Measurements from ENCODE around the gene BANK1.

The BANK1 gene

GRCh38 chr4:101782546-101782945 is 8.0 kb upstream of the BANK1 start:
- DNase-seq (ENCODE audit: low read depth, low spot score): no peak
- Histone ChIP-seq H3K27me3 (ENCODE audit: control insufficient read depth, insufficient read depth, low read length) (no peaks in the 10 kb centered on the region), H3K4me3 (ENCODE audit: low read length) (no peak overlapping the region), H3K27ac (ENCODE audit: low read length) (no peak overlapping the region), H3K4me1 (ENCODE audit: control insufficient read depth, insufficient read depth, low read length) (peaks cover 2% of the 10 kb centered on the region; the same call in 1 of the 2 replicates), H3K36me3 (ENCODE audit: control insufficient read depth, insufficient read depth, low read length) (no peaks in the 10 kb centered on the region), H3K9me3 (ENCODE audit: control insufficient read depth, insufficient read depth, low read length) (no peaks in the 10 kb centered on the region)
- no CpG with 5 or more reads among the region's 2 CpGs for WGBS (ENCODE audit: insufficient coverage, insufficient read length)

DNA sequence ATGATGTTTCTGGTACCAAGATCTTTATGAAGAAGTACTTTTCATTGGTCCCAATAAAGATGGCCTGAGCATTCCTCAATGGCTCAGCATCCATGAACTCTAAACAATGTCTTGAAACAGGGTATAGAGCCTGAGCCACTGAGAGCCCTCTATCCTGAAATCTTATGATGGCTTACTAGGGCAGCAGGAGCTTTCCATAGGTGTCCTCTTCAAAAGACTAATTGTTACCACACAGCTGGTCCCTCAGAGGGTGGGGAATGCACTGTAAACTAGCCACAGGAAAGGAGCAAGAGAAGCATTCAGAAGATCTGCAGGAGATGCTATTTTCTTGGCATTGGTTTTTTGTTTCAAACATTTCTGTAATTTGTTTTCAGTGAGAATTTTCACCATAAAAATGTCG is 5.6 kb upstream of the BANK1 start:
- H3K9me3 ChIP-seq (ENCODE audit: control insufficient read depth, insufficient read depth, low read length): no peaks in the 10 kb centered on the region
- no peaks in the 10 kb centered on the region for H3K27me3 ChIP-seq (ENCODE audit: control insufficient read depth, insufficient read depth, low read length)
- no peak overlapping the region for H3K4me3 ChIP-seq (ENCODE audit: low read length)
- H3K4me1 ChIP-seq (ENCODE audit: control insufficient read depth, insufficient read depth, low read length): peaks cover 2% of the 10 kb centered on the region; the same call in 1 of the 2 replicates
- no peaks in the 10 kb centered on the region for H3K36me3 ChIP-seq (ENCODE audit: control insufficient read depth, insufficient read depth, low read length)
- WGBS (ENCODE audit: insufficient coverage, insufficient read length): no CpG with 5 or more reads among the region's 1 CpG
- no peak overlapping the region for H3K27ac ChIP-seq (ENCODE audit: low read length)
- DNase-seq (ENCODE audit: low read depth, low spot score): no peak

DNA sequence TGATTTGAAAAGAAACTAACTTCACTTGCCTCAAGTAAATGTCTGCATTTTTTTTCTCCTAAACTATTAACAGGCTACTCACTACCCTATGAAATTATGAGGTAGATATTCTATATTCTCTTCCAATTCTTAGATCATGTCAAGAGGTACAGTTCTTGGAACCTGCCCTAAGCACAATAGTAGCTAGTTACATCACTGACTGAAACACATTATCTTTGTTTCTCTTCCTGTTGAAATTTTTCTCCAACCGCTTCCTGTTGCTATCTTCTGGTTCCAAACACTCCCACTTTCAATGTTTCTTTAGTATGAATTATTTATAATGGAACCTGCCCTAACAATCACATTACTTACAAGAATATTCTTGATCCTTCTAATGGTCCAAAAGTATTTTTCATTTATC is 5.0 kb upstream of the BANK1 start:
- no peak for DNase-seq (ENCODE audit: low read depth, low spot score)
- no peaks in the 10 kb centered on the region for H3K27me3 ChIP-seq (ENCODE audit: control insufficient read depth, insufficient read depth, low read length)
- H3K36me3 ChIP-seq (ENCODE audit: control insufficient read depth, insufficient read depth, low read length): no peaks in the 10 kb centered on the region
- H3K27ac ChIP-seq (ENCODE audit: low read length): no peak overlapping the region
- H3K4me1 ChIP-seq (ENCODE audit: control insufficient read depth, insufficient read depth, low read length): peaks cover 2% of the 10 kb centered on the region; the same call in 1 of the 2 replicates
- no peak overlapping the region for H3K4me3 ChIP-seq (ENCODE audit: low read length)
- H3K9me3 ChIP-seq (ENCODE audit: control insufficient read depth, insufficient read depth, low read length): no peaks in the 10 kb centered on the region
- WGBS (ENCODE audit: insufficient coverage, insufficient read length): no CpG with 5 or more reads among the region's 1 CpG

GRCh38 chr4:101787701-101788316 is 2.7 kb upstream of the BANK1 start:
- no peaks in the 10 kb centered on the region for H3K27me3 ChIP-seq (ENCODE audit: control insufficient read depth, insufficient read depth, low read length)
- H3K4me3 ChIP-seq (ENCODE audit: low read length): no peak overlapping the region
- no peak overlapping the region for H3K27ac ChIP-seq (ENCODE audit: low read length)
- no peaks in the 10 kb centered on the region for H3K36me3 ChIP-seq (ENCODE audit: control insufficient read depth, insufficient read depth, low read length)
- no peak for DNase-seq (ENCODE audit: low read depth, low spot score)
- no CpG with 5 or more reads among the region's 4 CpGs for WGBS (ENCODE audit: insufficient coverage, insufficient read length)
- no peaks in the 10 kb centered on the region for H3K9me3 ChIP-seq (ENCODE audit: control insufficient read depth, insufficient read depth, low read length)
- H3K4me1 ChIP-seq (ENCODE audit: control insufficient read depth, insufficient read depth, low read length): peaks cover 2% of the 10 kb centered on the region; the same call in 1 of the 2 replicates

DNA sequence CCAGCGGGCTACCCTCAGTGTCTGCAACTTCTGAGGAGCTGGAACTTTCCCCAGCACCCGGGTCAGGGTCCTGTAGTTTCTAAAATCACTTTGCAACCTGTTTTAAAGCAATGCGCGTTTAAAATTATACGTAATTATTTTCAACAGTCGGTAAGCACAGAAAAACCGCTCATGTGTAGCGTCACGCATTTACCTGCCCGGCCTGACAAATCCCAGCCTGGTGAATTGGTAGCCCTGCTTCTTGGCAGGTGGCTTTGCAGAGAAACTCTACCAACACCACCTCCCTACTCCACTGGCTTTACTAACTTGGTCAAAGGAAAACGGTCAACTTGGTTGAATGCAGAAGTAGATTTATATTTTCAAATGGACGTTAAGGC is 640 bp downstream of the BANK1 start:
- no peak for DNase-seq (ENCODE audit: low read depth, low spot score)

GRCh38 chr4:101792056-101792590 is 1.6 kb downstream of the BANK1 start:
- no CpG with 5 or more reads among the region's 4 CpGs for WGBS (ENCODE audit: insufficient coverage, insufficient read length)
- H3K27ac ChIP-seq (ENCODE audit: low read length): no peak overlapping the region
- DNase-seq (ENCODE audit: low read depth, low spot score): no peak

More for the DNA sequence above, 640 bp downstream of the BANK1 start:
- no peaks in the 10 kb centered on the region for H3K27me3 ChIP-seq (ENCODE audit: control insufficient read depth, insufficient read depth, low read length)
- H3K9me3 ChIP-seq (ENCODE audit: control insufficient read depth, insufficient read depth, low read length): no peaks in the 10 kb centered on the region
- WGBS (ENCODE audit: insufficient coverage, insufficient read length): no CpG with 5 or more reads among the region's 12 CpGs
- H3K4me1 ChIP-seq (ENCODE audit: control insufficient read depth, insufficient read depth, low read length): no peaks in the 10 kb centered on the region
- peak overlapping the region; percentile 42; the same call in 1 of the 2 replicates for H3K4me3 ChIP-seq (ENCODE audit: low read length)
- H3K27ac ChIP-seq (ENCODE audit: low read length): no peak overlapping the region
- H3K36me3 ChIP-seq (ENCODE audit: control insufficient read depth, insufficient read depth, low read length): no peaks in the 10 kb centered on the region

GRCh38 chr4:101793397-101793796 is 2.9 kb downstream of the BANK1 start:
- no peak overlapping the region for H3K4me3 ChIP-seq (ENCODE audit: low read length)
- no peaks in the 10 kb centered on the region for H3K4me1 ChIP-seq (ENCODE audit: control insufficient read depth, insufficient read depth, low read length)
- H3K36me3 ChIP-seq (ENCODE audit: control insufficient read depth, insufficient read depth, low read length): no peaks in the 10 kb centered on the region
- no peak overlapping the region for H3K27ac ChIP-seq (ENCODE audit: low read length)
- H3K9me3 ChIP-seq (ENCODE audit: control insufficient read depth, insufficient read depth, low read length): no peaks in the 10 kb centered on the region
- DNase-seq (ENCODE audit: low read depth, low spot score): no peak
- H3K27me3 ChIP-seq (ENCODE audit: control insufficient read depth, insufficient read depth, low read length): no peaks in the 10 kb centered on the region

More at GRCh38 chr4:101792056-101792590, 1.6 kb downstream of the BANK1 start:
- Histone ChIP-seq H3K4me1 (ENCODE audit: control insufficient read depth, insufficient read depth, low read length) (no peaks in the 10 kb centered on the region), H3K9me3 (ENCODE audit: control insufficient read depth, insufficient read depth, low read length) (no peaks in the 10 kb centered on the region), H3K27me3 (ENCODE audit: control insufficient read depth, insufficient read depth, low read length) (no peaks in the 10 kb centered on the region), H3K4me3 (ENCODE audit: low read length) (no peak overlapping the region), H3K36me3 (ENCODE audit: control insufficient read depth, insufficient read depth, low read length) (no peaks in the 10 kb centered on the region)

DNA sequence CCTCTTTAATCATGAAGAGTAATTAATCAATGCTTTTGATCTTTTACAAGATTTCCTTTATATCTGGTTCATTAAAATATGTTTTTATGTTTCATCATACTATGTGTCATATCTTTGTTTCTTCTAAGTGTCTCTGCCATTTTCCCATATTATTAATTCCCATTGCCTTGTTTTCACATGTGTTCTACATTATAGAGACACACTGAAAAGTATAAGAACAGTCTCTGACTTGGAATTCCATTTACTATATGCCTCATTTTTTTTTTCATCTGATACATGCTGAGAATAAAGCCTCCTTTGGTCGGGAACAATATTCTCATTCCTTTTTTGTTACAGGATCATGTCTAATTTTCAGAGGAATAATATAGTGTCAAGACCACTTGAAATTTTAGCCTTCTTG is 4.3 kb downstream of the BANK1 start:
- no peaks in the 10 kb centered on the region for H3K9me3 ChIP-seq (ENCODE audit: control insufficient read depth, insufficient read depth, low read length)
- no peaks in the 10 kb centered on the region for H3K4me1 ChIP-seq (ENCODE audit: control insufficient read depth, insufficient read depth, low read length)
- no peaks in the 10 kb centered on the region for H3K36me3 ChIP-seq (ENCODE audit: control insufficient read depth, insufficient read depth, low read length)
- no CpG with 5 or more reads among the region's 1 CpG for WGBS (ENCODE audit: insufficient coverage, insufficient read length)
- no peaks in the 10 kb centered on the region for H3K27me3 ChIP-seq (ENCODE audit: control insufficient read depth, insufficient read depth, low read length)
- no peak overlapping the region for H3K27ac ChIP-seq (ENCODE audit: low read length)
- no peak overlapping the region for H3K4me3 ChIP-seq (ENCODE audit: low read length)
- no peak for DNase-seq (ENCODE audit: low read depth, low spot score)

- Histone ChIP-seq H3K4me1 (ENCODE audit: control insufficient read depth, insufficient read depth, low read length) (no peaks in the 10 kb centered on the region), H3K4me3 (ENCODE audit: low read length) (no peak overlapping the region), H3K36me3 (ENCODE audit: control insufficient read depth, insufficient read depth, low read length) (no peaks in the 10 kb centered on the region), H3K9me3 (ENCODE audit: control insufficient read depth, insufficient read depth, low read length) (no peaks in the 10 kb centered on the region), H3K27me3 (ENCODE audit: control insufficient read depth, insufficient read depth, low read length) (no peaks in the 10 kb centered on the region), H3K27ac (ENCODE audit: low read length) (no peak overlapping the region)
- no peak for DNase-seq (ENCODE audit: low read depth, low spot score)
Observed at GRCh38 chr4:101795704-101796103, 5.2 kb downstream of the BANK1 start.

DNA sequence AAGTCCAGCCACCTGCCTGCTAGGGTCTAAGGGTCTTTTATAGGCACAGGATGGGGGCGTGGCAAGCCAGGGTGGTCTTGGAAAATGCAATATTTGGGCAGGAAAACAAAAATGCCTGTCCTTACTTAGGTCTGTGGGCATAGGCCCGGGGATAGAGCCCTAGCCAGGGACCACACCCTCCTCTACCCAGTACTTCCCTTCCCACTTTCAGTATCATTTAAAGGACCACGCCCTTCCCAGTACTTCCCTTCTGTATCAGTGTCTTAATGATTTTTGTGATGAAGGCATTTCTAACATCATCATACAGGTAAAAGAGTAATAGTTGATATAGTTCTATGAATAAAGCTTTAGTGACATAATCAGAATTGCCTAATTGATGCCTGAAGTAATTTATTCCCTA is 11.4 kb downstream of the BANK1 start:
- Histone ChIP-seq H3K27ac (ENCODE audit: low read length) (no peak overlapping the region), H3K9me3 (ENCODE audit: control insufficient read depth, insufficient read depth, low read length) (no peaks in the 10 kb centered on the region), H3K4me3 (ENCODE audit: low read length) (no peak overlapping the region), H3K27me3 (ENCODE audit: control insufficient read depth, insufficient read depth, low read length) (no peaks in the 10 kb centered on the region), H3K36me3 (ENCODE audit: control insufficient read depth, insufficient read depth, low read length) (no peaks in the 10 kb centered on the region), H3K4me1 (ENCODE audit: control insufficient read depth, insufficient read depth, low read length) (no peaks in the 10 kb centered on the region)
- no peak for DNase-seq (ENCODE audit: low read depth, low spot score)
- no CpG with 5 or more reads among the region's 3 CpGs for WGBS (ENCODE audit: insufficient coverage, insufficient read length)

GRCh38 chr4:101806914-101807313 is 16.4 kb downstream of the BANK1 start:
- H3K27ac ChIP-seq (ENCODE audit: low read length): no peak overlapping the region
- H3K4me3 ChIP-seq (ENCODE audit: low read length): no peak overlapping the region
- no peaks in the 10 kb centered on the region for H3K27me3 ChIP-seq (ENCODE audit: control insufficient read depth, insufficient read depth, low read length)
- DNase-seq (ENCODE audit: low read depth, low spot score): no peak
- no CpG with 5 or more reads among the region's 2 CpGs for WGBS (ENCODE audit: insufficient coverage, insufficient read length)
- no peaks in the 10 kb centered on the region for H3K9me3 ChIP-seq (ENCODE audit: control insufficient read depth, insufficient read depth, low read length)
- H3K4me1 ChIP-seq (ENCODE audit: control insufficient read depth, insufficient read depth, low read length): no peaks in the 10 kb centered on the region
- no peaks in the 10 kb centered on the region for H3K36me3 ChIP-seq (ENCODE audit: control insufficient read depth, insufficient read depth, low read length)
